Eye (tissue), 1 donor: ENCODE data around the gene CENPQ.
A peak's percentile ranks its signal among the peaks of the same experiment; 100 is the strongest.

ENCODE experiments used
- DNase-seq: peaks from one replicate; pipeline ENCODE4 v3.0.0-alpha.2; 2015

Gene CENPQ

DNA sequence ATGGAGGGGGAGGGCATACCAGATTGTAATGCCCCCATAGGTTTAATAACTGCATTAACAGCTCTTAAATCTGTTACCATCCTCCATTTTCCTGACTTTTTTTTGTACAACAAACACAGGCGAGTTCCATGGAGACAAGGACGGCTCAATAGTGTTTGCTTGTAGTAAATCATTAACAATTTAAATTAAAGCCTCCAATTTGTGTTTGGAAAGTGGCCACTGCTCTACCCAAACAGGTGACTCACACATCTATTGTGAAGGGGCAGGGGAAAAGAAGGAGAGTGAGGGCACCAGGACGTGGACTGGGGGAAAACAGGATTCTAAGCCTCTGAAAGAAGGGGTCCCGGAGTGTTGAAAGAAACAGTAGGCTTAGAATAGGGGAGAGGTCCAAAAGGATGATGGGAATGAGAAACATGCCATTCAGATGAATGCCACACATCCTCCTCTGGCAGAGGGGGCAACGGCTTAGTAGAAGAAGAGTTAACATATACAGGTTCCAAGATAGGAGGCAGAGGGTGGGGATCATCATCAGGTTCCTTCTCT lies 43.5 kb downstream of the CENPQ start:
- DNase-seq = no peak

DNA sequence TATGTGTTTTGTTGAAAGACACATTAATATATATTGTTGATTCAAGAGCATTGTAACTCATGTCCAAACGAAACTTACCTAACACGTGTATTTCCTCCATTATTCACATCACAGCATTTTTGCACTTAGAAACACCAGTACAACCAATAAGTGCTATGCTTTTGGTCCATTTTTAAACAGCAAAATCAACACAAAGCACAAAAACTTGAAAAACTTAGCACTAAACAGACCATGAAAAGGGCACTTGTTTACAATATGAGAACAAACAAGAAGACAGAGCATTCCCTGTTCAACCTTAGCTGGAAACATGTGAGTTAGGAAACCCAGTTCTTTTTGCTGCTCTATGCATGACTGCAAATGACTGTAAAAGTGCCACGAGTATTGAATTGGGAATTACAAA lies 46.2 kb downstream of the CENPQ start:
- no peak for DNase-seq

DNA sequence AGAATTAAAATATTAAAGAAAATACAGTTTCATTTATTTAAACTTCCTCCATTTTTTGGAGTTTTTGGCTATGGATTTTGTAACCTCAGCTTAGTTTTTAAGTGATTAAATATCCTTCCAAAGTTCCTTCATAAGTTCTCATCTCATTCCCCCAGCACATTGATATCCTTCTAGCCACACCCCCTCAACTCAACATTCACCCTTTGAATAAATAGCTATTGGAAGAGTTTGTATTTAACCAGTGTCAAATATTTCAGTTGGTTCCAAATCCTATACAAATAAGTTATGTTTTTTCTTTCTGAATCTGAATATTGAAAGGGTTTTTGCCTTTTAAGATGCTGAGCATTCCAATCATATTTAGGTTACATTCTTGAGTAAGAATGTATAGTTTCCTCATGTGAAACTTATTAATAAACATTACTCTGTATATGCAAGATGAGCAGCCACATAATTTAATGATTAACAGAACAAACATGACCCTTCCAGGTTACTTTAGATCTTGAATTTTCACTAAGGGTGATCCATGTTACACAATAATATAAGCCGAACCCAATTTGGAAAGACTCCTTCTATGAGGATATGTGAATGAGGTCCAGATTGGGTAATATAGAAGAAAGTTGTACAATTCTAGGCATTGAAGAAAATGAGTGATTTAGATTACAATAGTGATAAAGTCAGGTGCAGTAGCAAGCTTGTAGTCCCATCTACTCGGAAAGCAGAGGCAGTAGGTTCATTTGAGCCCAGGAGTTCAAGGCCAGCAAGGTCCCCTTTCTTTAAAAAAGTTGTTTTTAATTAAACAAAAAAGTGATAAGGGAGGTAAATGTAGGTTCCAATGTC lies 50.2 kb downstream of the CENPQ start:
- no peak for DNase-seq

DNA sequence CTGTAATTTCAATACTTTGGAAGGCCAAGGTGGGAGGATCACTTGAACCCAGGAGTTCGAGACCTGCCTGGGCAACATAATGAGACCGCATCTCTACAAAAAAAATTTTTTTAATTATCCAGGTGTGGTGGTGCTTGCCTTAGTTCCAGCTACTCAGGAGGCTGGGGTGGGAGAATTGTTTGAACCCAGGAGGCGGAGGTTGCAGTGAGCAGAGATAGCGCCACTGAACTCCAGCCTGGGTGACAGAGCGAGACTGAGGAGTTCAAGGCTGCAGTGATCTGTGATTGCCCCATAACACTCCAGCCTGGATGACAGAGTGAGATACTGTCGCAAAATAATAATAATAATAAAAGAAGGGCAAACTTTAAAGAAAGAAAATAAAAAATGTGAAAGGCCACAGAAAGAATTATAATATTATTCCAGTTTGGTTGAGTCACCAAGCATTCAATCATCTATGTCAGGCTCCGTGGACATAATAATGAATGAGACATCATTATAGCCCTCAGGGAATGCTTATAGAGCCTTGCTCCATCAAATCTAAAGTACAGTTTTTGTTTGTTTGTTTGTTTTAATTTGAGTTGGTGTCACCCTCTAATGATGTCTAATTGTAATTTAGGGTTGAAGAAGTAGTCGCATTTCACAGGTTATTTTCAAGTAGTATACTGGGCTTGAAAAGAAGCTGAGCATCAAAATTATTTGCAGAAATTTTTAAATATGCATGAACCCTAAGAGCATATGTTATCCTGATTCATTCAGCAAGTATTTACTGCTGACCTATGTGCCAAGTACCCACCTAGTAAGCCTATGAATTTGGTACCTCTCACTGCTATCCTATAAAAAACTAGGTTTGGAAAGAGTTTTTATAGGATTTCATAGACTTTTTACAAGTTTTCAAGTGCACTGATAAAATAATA lies 51.7 kb downstream of the CENPQ start:
- no peak for DNase-seq

GRCh38 chr6:49515485-49516146 lies 52.4 kb downstream of the CENPQ start:
- DNase-seq = no peak

GRCh38 chr6:49516147-49516505 lies 53.0 kb downstream of the CENPQ start:
- no peak for DNase-seq

DNA sequence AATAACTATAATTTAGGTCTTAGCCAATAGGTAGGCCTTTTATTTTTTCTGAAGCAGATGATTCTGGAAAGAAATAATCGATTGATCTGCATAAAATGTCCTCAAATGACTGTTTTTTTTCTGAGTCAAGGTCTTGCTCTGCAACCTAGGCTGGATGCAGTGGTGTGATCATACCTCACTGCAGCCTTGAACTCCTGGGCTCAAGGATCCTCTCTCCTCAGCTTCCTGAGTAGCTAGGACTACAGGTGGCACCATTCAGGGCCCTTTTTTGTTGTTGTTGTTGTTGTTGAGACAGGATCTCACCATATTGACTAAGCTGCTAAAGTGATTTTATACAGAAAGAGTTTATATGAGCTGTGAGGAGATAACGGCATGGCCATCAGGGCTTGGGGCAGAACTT lies 54.7 kb downstream of the CENPQ start:
- no peak for DNase-seq

DNA sequence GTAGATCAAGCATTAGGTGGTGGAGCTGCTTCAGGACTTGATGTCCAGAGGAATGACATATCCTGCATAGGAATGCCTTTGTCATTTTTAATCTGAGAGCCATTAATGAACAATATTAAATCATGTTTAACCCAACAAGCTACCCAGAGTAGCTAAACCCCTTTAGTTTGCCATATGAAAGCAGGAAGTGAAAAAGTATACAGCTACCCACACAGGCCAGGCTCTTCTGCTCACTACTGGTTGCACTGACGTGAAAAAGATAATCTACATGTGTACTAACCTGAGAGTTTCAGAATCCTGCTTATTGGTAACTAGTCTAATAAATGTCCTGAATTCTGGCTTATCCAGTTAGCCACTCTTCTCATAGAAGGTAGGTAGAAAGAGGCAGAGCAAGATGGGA lies 56.5 kb downstream of the CENPQ start:
- no peak for DNase-seq

DNA sequence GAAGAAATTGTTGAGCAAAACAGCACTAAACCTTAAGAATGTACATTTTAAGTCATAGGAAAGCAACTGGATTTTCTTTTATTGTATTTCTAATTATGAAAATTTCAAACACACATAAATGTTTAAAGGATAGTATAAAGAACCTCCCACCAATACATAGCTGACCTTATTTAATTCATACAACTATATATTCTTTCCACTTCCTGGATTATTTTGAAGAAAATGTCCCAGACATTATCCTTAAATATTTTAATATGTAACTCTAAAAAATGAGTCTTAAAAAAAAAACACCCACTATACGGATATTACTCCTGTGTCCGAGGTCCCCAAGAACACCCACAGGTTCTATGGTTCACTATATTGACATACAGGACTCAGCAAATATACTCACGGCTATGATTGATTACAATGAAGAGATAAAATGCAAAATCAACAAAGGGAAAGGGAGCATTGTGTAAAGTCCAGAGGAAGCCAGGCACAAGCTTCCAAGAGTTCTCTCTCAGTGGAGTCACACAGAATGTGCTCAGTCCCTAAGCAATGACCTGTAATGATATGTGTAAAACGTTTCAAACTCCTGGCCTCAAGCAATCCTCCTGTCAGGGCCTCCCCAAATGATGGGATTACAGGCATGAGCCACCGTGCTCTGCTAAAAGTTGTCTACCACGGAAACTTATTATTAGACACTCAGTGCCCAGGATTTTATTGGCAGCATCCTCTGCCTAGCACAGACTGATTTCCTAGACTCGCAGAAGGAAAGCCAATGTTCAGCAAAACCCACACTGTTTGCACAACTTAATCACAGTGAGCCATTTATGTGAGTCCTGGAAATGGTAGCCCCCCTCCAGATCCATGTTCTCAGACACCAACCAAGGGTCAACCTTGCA lies 59.8 kb downstream of the CENPQ start:
- DNase-seq = no peak

- DNase-seq = no peak
These were observed 60.7 kb downstream of the CENPQ start for GRCh38 chr6:49523901-49524300.

GRCh38 chr6:49524541-49524940 lies 61.4 kb downstream of the CENPQ start:
- no peak for DNase-seq

GRCh38 chr6:49526598-49526997 lies 63.4 kb downstream of the CENPQ start:
- no peak for DNase-seq

DNA sequence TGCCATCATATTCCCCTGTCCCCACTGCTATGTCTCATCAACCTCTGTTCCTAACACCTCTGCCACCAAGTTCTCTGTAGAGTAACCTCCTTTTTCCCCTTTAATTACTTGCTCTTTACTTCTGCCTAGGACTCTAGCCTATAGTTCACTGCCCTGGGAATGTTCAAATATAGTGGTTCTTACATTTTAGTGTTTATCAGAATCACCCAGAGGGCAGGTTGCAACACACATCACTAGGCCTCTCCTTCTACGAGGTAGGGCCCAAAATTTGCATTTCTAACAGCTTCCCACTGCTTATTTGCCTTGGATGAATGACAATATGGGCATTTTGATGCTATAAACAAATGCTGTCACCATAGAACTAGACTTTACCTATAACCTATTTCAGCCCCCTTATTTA lies 64.2 kb downstream of the CENPQ start:
- DNase-seq = no peak

GRCh38 chr6:49528571-49528970 lies 65.4 kb downstream of the CENPQ start:
- no peak for DNase-seq

DNA sequence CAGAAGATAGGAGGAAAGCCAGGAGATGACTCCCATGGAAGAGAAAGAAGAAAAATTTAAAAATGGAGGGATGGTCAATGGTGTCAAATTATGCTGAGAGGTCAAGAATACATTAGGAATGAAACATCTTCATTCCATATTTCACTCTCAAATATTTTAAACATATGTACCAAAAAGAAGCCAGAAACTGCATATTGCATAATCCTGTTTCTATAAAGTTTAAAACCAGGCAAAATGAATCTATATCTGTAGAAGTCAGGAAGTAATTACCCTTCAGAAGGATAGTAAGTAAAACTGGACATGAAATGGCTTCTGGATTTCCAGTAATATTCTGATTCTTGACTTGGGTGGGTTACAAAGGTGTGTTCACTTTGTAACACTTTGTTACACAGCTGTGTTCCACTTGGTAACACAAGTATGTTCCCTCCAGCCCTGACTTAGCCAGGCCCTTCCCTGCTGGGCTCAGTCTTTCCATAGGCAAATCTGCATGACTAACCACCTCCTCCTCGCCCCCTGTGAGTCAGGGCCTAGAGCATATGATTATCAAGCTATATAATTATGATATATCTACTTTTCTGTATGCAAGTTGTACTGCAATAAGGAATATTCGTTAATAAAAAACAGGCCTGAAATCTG lies 67.1 kb downstream of the CENPQ start:
- DNase-seq = no peak

DNA sequence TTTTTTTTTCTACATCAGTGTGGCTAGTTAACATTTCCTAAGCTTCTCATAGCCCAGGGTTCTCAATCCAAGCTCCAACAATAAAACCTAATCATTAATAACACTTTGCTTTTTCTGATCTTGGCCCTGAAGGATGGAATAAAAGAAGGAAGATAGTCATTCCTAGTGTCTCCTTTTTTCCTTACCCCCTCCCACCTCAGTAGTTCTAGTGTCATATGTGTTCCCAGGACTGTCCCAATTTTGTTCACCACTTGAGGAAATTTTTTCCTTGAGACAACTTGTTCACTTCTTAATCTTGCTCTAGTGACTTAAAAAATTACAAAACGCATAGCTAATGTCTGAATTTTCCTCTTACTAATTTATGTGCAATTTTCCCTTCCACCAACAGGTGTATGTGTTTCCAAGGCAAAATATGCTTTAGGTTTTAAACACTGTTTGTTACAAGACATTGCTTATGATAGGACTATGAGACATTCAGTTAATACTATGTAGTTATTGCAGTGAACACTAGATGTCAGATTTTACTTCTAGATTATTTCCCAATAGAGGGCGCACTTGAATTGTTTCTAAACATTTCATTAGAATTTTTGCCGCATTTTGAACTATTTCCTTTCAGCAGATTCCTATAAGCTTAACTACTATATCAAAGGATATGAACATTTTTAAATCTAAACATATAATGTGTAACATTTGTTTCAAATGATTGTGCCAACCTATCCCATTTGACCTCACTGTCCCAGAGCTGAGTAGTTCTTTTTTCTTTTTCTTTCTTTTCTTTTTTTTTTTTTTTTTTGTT lies 68.8 kb downstream of the CENPQ start:
- peak; percentile 83 for DNase-seq

DNA sequence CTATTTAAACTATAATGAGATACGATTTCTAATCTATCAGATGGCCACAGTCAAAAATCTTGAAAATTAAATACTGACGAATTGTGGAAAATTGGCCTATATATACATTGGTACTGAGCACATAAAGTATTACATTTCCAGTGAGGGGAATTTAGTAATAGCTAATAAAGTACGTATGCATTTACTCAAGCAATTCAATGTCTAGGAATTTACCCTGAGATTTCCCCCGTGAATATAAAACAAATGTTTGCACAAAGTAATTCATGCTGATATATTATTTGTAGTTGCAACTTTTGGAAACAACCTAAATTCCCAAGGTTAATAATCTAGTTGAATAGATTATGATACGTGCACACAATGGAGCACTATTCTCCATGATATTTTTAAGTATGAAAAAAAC lies 72.6 kb downstream of the CENPQ start:
- DNase-seq = no peak

DNA sequence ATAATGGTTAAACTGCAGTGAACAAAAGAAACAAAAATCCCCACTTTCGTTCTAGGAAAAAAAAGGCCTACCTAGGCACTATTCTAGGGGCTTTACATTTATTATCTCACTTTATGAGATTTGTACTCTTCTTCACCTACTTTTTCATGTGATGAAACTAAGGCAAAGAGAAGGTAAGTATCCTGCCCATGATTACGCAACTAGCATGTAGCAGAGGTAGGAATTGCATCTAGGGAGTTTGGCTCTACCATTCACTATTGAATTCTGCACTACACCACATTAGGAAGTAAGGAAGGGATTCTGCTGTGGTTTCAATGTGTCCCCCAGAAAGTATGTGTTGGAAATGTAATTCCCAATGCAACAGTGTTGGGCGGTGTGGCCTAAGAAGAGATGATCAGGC lies 75.9 kb downstream of the CENPQ start:
- DNase-seq = no peak

DNA sequence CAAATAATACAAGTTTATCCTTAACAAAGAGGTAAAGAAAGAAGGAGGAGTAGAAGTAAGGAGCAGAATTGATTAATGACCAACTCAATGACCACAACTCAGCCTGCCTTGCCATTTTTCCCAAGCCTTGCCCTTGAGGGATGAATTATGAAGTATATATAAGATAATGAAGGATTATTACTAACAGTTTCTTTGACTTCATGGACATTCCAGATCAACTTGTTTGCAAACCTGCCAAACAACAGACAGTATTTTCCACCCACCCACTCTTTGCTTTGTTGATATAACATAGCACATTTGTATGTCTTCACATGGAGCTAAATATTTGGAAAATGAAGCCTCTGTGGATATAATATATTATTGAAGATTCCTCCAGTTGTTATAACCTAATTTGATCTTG lies 77.4 kb downstream of the CENPQ start:
- DNase-seq = no peak

- DNase-seq = no peak
These were observed 78.1 kb downstream of the CENPQ start for GRCh38 chr6:49541210-49541724.

GRCh38 chr6:49541936-49542335 lies 78.8 kb downstream of the CENPQ start:
- DNase-seq = no peak
